Uterus (tissue), 2 donors: Measurements from ENCODE around the gene FAAP20.

ENCODE experiments used
- POLR2A ChIP-seq, 2 donors: fragments of 450-650 bp; IDR thresholded peaks; one replicate each; pipeline ENCODE4 v1.6.1; 2016; ENCODE audit warnings: antibody characterized with exemption in 2 of 2, mild to moderate bottlenecking in 1 of 2, moderate library complexity in 1 of 2
- TF ChIP-seq, protein P1 (sequence below), 4 experiments: fragments of 200-600 bp in 2 of 4; fragments of 450-650 bp in 2 of 4; sonication (generic) in 2 of 4; IDR thresholded peaks; one replicate each; pipeline ENCODE4 v1.5.1; 2016 to 2019; ENCODE audit warnings: antibody characterized with exemption in 4 of 4, mild to moderate bottlenecking in 2 of 4, moderate library complexity in 1 of 4

DNA sequence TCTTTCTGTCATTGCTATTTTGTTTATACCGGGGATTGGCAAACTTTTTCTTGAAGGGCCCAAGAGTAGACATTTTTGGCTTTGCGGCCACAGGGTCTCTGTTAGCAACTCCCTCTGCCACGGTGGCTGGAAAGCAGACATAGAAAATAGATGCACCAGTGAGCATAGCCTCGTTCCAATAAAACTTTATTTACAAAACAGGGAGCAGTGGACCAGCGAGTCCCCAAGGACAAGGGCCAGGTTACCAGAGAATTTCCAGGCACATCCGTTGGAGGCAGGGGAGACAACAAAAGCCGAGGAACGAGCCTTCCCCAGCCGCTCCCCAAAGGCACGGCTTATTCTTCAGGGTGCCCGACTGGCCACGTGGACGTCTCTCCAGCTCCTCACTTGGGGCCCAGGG, 26.5 kb downstream of the FAAP20 start:
- TF ChIP-seq POLR2A (IDR thresholded peaks at IDR 0.05), result no peak
- TF ChIP-seq, protein P1, sequence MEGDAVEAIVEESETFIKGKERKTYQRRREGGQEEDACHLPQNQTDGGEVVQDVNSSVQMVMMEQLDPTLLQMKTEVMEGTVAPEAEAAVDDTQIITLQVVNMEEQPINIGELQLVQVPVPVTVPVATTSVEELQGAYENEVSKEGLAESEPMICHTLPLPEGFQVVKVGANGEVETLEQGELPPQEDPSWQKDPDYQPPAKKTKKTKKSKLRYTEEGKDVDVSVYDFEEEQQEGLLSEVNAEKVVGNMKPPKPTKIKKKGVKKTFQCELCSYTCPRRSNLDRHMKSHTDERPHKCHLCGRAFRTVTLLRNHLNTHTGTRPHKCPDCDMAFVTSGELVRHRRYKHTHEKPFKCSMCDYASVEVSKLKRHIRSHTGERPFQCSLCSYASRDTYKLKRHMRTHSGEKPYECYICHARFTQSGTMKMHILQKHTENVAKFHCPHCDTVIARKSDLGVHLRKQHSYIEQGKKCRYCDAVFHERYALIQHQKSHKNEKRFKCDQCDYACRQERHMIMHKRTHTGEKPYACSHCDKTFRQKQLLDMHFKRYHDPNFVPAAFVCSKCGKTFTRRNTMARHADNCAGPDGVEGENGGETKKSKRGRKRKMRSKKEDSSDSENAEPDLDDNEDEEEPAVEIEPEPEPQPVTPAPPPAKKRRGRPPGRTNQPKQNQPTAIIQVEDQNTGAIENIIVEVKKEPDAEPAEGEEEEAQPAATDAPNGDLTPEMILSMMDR (IDR thresholded peaks at IDR 0.05), result no peak
